Liver (tissue), 9 donors: Measurements from ENCODE around the gene ODAD2. TPM values are rescaled to one million over a fixed set of nuclear protein-coding genes. Genes with fewer than 3 reads are reported as not detected.

Source experiments
- DNase-seq: peaks from one replicate; pipeline ENCODE4 v3.0.0-alpha.2; 2017; ENCODE audit warnings: low spot score
- H3K27ac ChIP-seq, 2 donors: one replicate each; pipeline ENCODE4 v1.7.0; 2013; ENCODE audit warnings: inconsistent platforms in 2 of 2, low read length in 2 of 2, control low read depth in 1 of 2, low read depth in 1 of 2, mild to moderate bottlenecking in 1 of 2
- H3K27me3 ChIP-seq, 4 donors: one replicate each; pipeline versions ENCODE4 v1.6.1 to v1.7.0; 2013; ENCODE audit warnings: low read length in 3 of 4, inconsistent platforms in 1 of 4, mild to moderate bottlenecking in 1 of 4, moderate library complexity in 1 of 4; ENCODE audit not compliant: control insufficient read depth in 4 of 4, insufficient read depth in 4 of 4
- H3K36me3 ChIP-seq, 4 donors: one replicate each; pipeline versions ENCODE4 v1.6.1 to v1.7.0; 2013; ENCODE audit warnings: low read length in 3 of 4, mild to moderate bottlenecking in 3 of 4, low read depth in 1 of 4, moderate library complexity in 1 of 4; ENCODE audit not compliant: control insufficient read depth in 4 of 4, insufficient read depth in 3 of 4
- H3K4me1 ChIP-seq, 4 donors: one replicate each; pipeline versions ENCODE4 v1.6.1 to v1.7.0; 2013; ENCODE audit warnings: low read length in 3 of 4, mild to moderate bottlenecking in 3 of 4, moderate library complexity in 1 of 4; ENCODE audit not compliant: control insufficient read depth in 4 of 4, insufficient read depth in 4 of 4
- H3K4me3 ChIP-seq, 3 donors: one replicate each; pipeline versions ENCODE4 v1.6.1 to v1.7.0; 2013; ENCODE audit warnings: low read length in 3 of 3, control low read depth in 1 of 3, low read depth in 1 of 3, mild to moderate bottlenecking in 1 of 3
- H3K9ac ChIP-seq, 2 donors: one replicate each; pipeline ENCODE4 v1.7.0; 2013; ENCODE audit warnings: low read length in 2 of 2, mild to moderate bottlenecking in 2 of 2, moderate library complexity in 2 of 2, control low read depth in 1 of 2, low read depth in 1 of 2
- H3K9me3 ChIP-seq, 4 donors: one replicate each; pipeline versions ENCODE4 v1.6.1 to v1.7.0; 2013; ENCODE audit warnings: low read length in 3 of 4; ENCODE audit not compliant: control insufficient read depth in 4 of 4
- ATF3 ChIP-seq: IDR thresholded peaks from 2 replicates; pipeline ENCODE4 v1.6.1; 2016; ENCODE audit warnings: antibody characterized with exemption
- CTCF ChIP-seq: fragments of 150-350 bp; IDR thresholded peaks from 2 replicates; pipeline ENCODE4 v1.5.1; 2017; ENCODE audit warnings: improper control_type of control experiment, low read depth, low read length; ENCODE audit not compliant: missing input control
- EGR1 ChIP-seq, 2 donors: IDR thresholded peaks; 2 replicates each; pipeline ENCODE4 v1.6.1; 2016 to 2018; ENCODE audit warnings: antibody characterized with exemption in 2 of 2, low read depth in 2 of 2
- FOXA1 ChIP-seq: IDR thresholded peaks from 2 replicates; pipeline ENCODE4 v1.6.1; 2016; ENCODE audit warnings: antibody characterized with exemption
- FOXA2 ChIP-seq: IDR thresholded peaks from 2 replicates; pipeline ENCODE4 v1.6.1; 2016; ENCODE audit warnings: antibody characterized with exemption
- GABPA ChIP-seq, 2 donors: IDR thresholded peaks in 1 of 2; conservative IDR thresholded peaks in 1 of 2; 2 replicates each; pipeline ENCODE4 v1.6.1; 2016; ENCODE audit warnings: antibody characterized with exemption in 2 of 2, mild to moderate bottlenecking in 1 of 2, moderate library complexity in 1 of 2
- HNF4A ChIP-seq, 2 donors: conservative IDR thresholded peaks; 2 replicates each; pipeline ENCODE4 v1.6.1; 2016; ENCODE audit warnings: antibody characterized with exemption in 2 of 2, mild to moderate bottlenecking in 2 of 2
- HNF4G ChIP-seq: IDR thresholded peaks from 2 replicates; pipeline ENCODE4 v1.6.1; 2016; ENCODE audit warnings: antibody characterized with exemption
- JUND ChIP-seq, 2 donors: IDR thresholded peaks; 2 replicates each; pipeline ENCODE4 v1.6.1; 2016; ENCODE audit warnings: antibody characterized with exemption in 2 of 2
- MAX ChIP-seq: IDR thresholded peaks from 2 replicates; pipeline ENCODE4 v1.6.1; 2016; ENCODE audit warnings: antibody characterized with exemption
- NR2F2 ChIP-seq: IDR thresholded peaks from 2 replicates; pipeline ENCODE4 v1.6.1; 2016; ENCODE audit warnings: antibody characterized with exemption
- RAD21 ChIP-seq, 2 donors: IDR thresholded peaks; 2 replicates each; pipeline ENCODE4 v1.6.1; 2016; ENCODE audit warnings: antibody characterized with exemption in 2 of 2, mild to moderate bottlenecking in 2 of 2
- REST ChIP-seq: IDR thresholded peaks from 2 replicates; pipeline ENCODE4 v1.6.1; 2016; ENCODE audit warnings: antibody characterized with exemption, mild to moderate bottlenecking
- RXRA ChIP-seq, 2 donors: IDR thresholded peaks; 2 replicates each; pipeline ENCODE4 v1.6.1; 2017 to 2018; ENCODE audit warnings: antibody characterized with exemption in 2 of 2, mild to moderate bottlenecking in 1 of 2
- SP1 ChIP-seq: IDR thresholded peaks from 2 replicates; pipeline ENCODE4 v1.6.1; 2018; ENCODE audit warnings: antibody characterized with exemption, mild to moderate bottlenecking
- TAF1 ChIP-seq: conservative IDR thresholded peaks from 2 replicates; pipeline ENCODE4 v1.6.1; 2016; ENCODE audit warnings: antibody characterized with exemption, mild to moderate bottlenecking
- YY1 ChIP-seq: IDR thresholded peaks from 2 replicates; pipeline ENCODE4 v1.6.1; 2016; ENCODE audit warnings: antibody characterized with exemption, mild to moderate bottlenecking
- ZBTB33 ChIP-seq: IDR thresholded peaks from 2 replicates; pipeline ENCODE4 v1.6.1; 2016; ENCODE audit warnings: antibody characterized with exemption
- WGBS: extraction: QIAGEN DNeasy Blood & Tissue Kit; methylation state at CpG from one replicate; pipeline ENCODE4 v1.1.7; 2013; 5-methylcytosine and 5-hydroxymethylcytosine counted together
- polyA plus RNA-seq, 2 donors: library from polyadenylated mRNA; stranded (reverse) in 1 of 2; unstranded in 1 of 2; fragments of 200-250 nt in 1 of 2; fragments of >200 nt in 1 of 2; fragmentation: Nextera tagmentation in 1 of 2; extraction: Ambion mirVana in 1 of 2; gene quantifications; one replicate each; pipeline versions ENCODE4 v1.2.1 to v1.2.3, GENCODE V29; 2013 to 2015
- total RNA-seq, 2 donors: library from RNA; depleted of rRNA; stranded (reverse); fragments of >200 nt; gene quantifications; one replicate each; pipeline ENCODE4 v1.2.3, GENCODE V29; 2014
- donor health status: healthy.
- donor health status: healthy.
- donor health status: healthy.
- donor health status: healthy.
- donor health status: healthy.

The ODAD2 gene
- total and polyA plus RNA-seq, 4 donors = 0.14 to 0.84 (median 0.38) TPM

- TF ChIP-seq RXRA (IDR thresholded peaks at IDR 0.05) (no peak), FOXA1 (no peak), ATF3 (no peak)
Measured at GRCh38 chr10:28001353-28001752, 2.5 kb upstream of the ODAD2 start (continued).

GRCh38 chr10:27998178-27998953 lies 513 bp downstream of the ODAD2 start:
- Histone ChIP-seq H3K27me3 (no peaks in the 10 kb centered on the region), H3K9ac (no peak overlapping the region)
- 1% methylated on average over 62 of the region's 62 CpGs for WGBS

GRCh38 chr10:27997865-27998177 lies 1.1 kb downstream of the ODAD2 start:
- H3K27ac ChIP-seq = no peak overlapping the region
- DNase-seq = no peak
- H3K4me3 ChIP-seq = peak overlapping the region; percentile 63 to 70 (median 65)
- TF ChIP-seq FOXA1 (no peak), SP1 (no peak), REST (no peak), RXRA (IDR thresholded peaks at IDR 0.05) (no peak), RAD21 (IDR thresholded peaks at IDR 0.05) (no peak), YY1 (no peak), ZBTB33 (no peak), ATF3 (no peak), JUND (IDR thresholded peaks at IDR 0.05) (no peak), MAX (no peak), CTCF (no peak), TAF1 (no peak), HNF4A (conservative IDR thresholded peaks at IDR 0.05) (no peak), HNF4G (no peak), FOXA2 (no peak), GABPA (IDR thresholded peaks at IDR 0.05 in 1 of 2, conservative IDR thresholded peaks at IDR 0.05 in 1 of 2) (no peak), NR2F2 (no peak), EGR1 (IDR thresholded peaks at IDR 0.05; ENCODE audit: low read depth in 2 of 2) (no peak)
- H3K27me3 ChIP-seq = no peaks in the 10 kb centered on the region
- WGBS = 7% methylated on average over 5 of the region's 5 CpGs
- H3K36me3 ChIP-seq = no peaks in the 10 kb centered on the region
- peaks cover 0 to 10% (median 3%) of the 10 kb centered on the region in 4 donors for H3K4me1 ChIP-seq
- no peak overlapping the region for H3K9ac ChIP-seq
- H3K9me3 ChIP-seq = no peaks in the 10 kb centered on the region

More at GRCh38 chr10:27998178-27998953, 513 bp downstream of the ODAD2 start:
- Histone ChIP-seq H3K4me3 (peak overlapping the region; percentile 63 to 70 (median 65)), H3K4me1 (peaks cover 0 to 10% (median 3%) of the 10 kb centered on the region in 4 donors), H3K27ac (no peak overlapping the region), H3K36me3 (no peaks in the 10 kb centered on the region), H3K9me3 (no peaks in the 10 kb centered on the region)
- no peak for TF ChIP-seq HNF4G
- TF ChIP-seq YY1 = no peak
- no peak for TF ChIP-seq RXRA (IDR thresholded peaks at IDR 0.05)
- TF ChIP-seq HNF4A (conservative IDR thresholded peaks at IDR 0.05) = no peak
- no peak for TF ChIP-seq TAF1
- peak; percentile 41 for DNase-seq
